GM19099 (cell line): ENCODE data around the gene MIEF2.

ENCODE experiments used
- POLR2A ChIP-seq: IDR thresholded peaks from 3 replicates; pipeline ENCODE4 v1.6.1; 2011; ENCODE audit warnings: low read depth; ENCODE audit not compliant: insufficient read length; ENCODE audit errors: extremely low read depth

MIEF2 gene

GRCh38 chr17:18257982-18258355, 2.5 kb upstream of the MIEF2 start:
- TF ChIP-seq POLR2A, result peak; percentile 30

- TF ChIP-seq POLR2A, result peak; percentile 71
These were observed 2.0 kb upstream of the MIEF2 start, which contains the start of gene FLII for GRCh38 chr17:18258356-18259038. Gene FLII, minus strand, starts transcription at chr17:18258738. Its CDS starts 48 bp downstream, at chr17:18258690.

- TF ChIP-seq POLR2A, result no peak
These were observed 686 bp upstream of the MIEF2 start for GRCh38 chr17:18259621-18260331.

- TF ChIP-seq POLR2A, result no peak
These were observed 669 bp downstream of the MIEF2 start for GRCh38 chr17:18261146-18261515.

- no peak for TF ChIP-seq POLR2A
These were observed 1.2 kb downstream of the MIEF2 start for GRCh38 chr17:18261659-18262058.

GRCh38 chr17:18262111-18262510, 1.6 kb downstream of the MIEF2 start:
- TF ChIP-seq POLR2A, result no peak

- no peak for TF ChIP-seq POLR2A
These were observed 2.2 kb downstream of the MIEF2 start for GRCh38 chr17:18262641-18263040.

GRCh38 chr17:18263885-18264682, 3.6 kb downstream of the MIEF2 start:
- TF ChIP-seq POLR2A, result no peak

GRCh38 chr17:18267366-18267765, 6.9 kb downstream of the MIEF2 start:
- no peak for TF ChIP-seq POLR2A

- TF ChIP-seq POLR2A, result no peak
These were observed 7.7 kb downstream of the MIEF2 start for GRCh38 chr17:18267927-18268711.

- no peak for TF ChIP-seq POLR2A
These were observed 9.8 kb downstream of the MIEF2 start for GRCh38 chr17:18270046-18270931.

GRCh38 chr17:18277076-18277475, 16.6 kb downstream of the MIEF2 start:
- TF ChIP-seq POLR2A, result no peak

GRCh38 chr17:18278867-18279266, 18.4 kb downstream of the MIEF2 start:
- TF ChIP-seq POLR2A, result no peak

GRCh38 chr17:18280249-18280648, 19.8 kb downstream of the MIEF2 start:
- TF ChIP-seq POLR2A, result no peak
